HuH-7 (cell line): Measurements from ENCODE around the gene OR7C1.
"Not testable (repeated sequence)": the region's sequence is repeated elsewhere in the genome, so short reads cannot be mapped to it uniquely, and the experiment has no call there.

Experiments used
- DNase-seq: peaks from one replicate; pipeline ENCODE4 v3.0.0; 2011; ENCODE audit warnings: low spot score

The OR7C1 gene

GRCh38 chr19:14765403-14765802 is 69.6 kb downstream of the OR7C1 start:
- DNase-seq: not testable (repeated sequence)

GRCh38 chr19:14764401-14764800 is 70.6 kb downstream of the OR7C1 start:
- DNase-seq: no peak

GRCh38 chr19:14763497-14764145 is 71.4 kb downstream of the OR7C1 start:
- DNase-seq: no peak

- no peak for DNase-seq
These were observed 72.9 kb downstream of the OR7C1 start for GRCh38 chr19:14762111-14762510.

GRCh38 chr19:14761607-14762006 is 73.4 kb downstream of the OR7C1 start:
- no peak for DNase-seq

GRCh38 chr19:14758816-14759215 is 76.2 kb downstream of the OR7C1 start:
- no peak for DNase-seq

- no peak for DNase-seq
These were observed 86.4 kb downstream of the OR7C1 start for GRCh38 chr19:14748601-14749000.
